Endothelial cell of umbilical vein (primary cell): Measurements from ENCODE around the gene TEX13A. TPM values are rescaled to one million over a fixed set of nuclear protein-coding genes. Genes with fewer than 3 reads are reported as not detected.

Experiments
- BruUV-seq: library from RNA; stranded (reverse); fragments of 400-500 nt; replicated peaks from 2 replicates; lab custom pipeline; 2021; lab: Mats Ljungman, UMichigan
- CTCF ChIA-PET: fragments of 300-600, 350-600 bp; sonication (Branson Sonifier 250); formaldehyde crosslinking; loops from one replicate; lab custom pipeline; 2021; ENCODE audit warnings: antibody characterized with exemption, inconsistent platforms; lab: Charles Lee
- POLR2A ChIA-PET: fragments of 300-600, 350-600 bp; sonication (Branson Sonifier 250); formaldehyde crosslinking; loops from one replicate; lab custom pipeline; 2021; ENCODE audit warnings: antibody characterized with exemption, inconsistent platforms; lab: Charles Lee
- DNase-seq: peaks from one replicate; pipeline ENCODE4 v3.0.0-alpha.2; 2011; ENCODE audit warnings: low read depth, low spot score
- FAIRE-seq: peaks from 2 replicates; lab custom pipeline; 2011; peaks lifted over from hg19 to GRCh38; lab: Jason Lieb, UNC
- H2AFZ ChIP-seq: 2 replicates; pipeline ENCODE4 v1.6.0; 2012; ENCODE audit warnings: low read depth, low read length, control low read depth, inconsistent platforms
- H3K27ac ChIP-seq: 2 replicates; pipeline ENCODE4 v1.5.1; 2011; ENCODE audit warnings: low read depth, mild to moderate bottlenecking, control low read depth, low read length, moderate library complexity; ENCODE audit not compliant: insufficient read depth
- H3K27me3 ChIP-seq, 2 experiments: 2 replicates each; pipeline versions ENCODE4 v1.6.0 to v1.6.1; 2011; ENCODE audit warnings: low read length in 2 of 2, mixed read lengths in 1 of 2; ENCODE audit not compliant: control insufficient read depth in 2 of 2, insufficient read depth in 2 of 2
- H3K36me3 ChIP-seq, 2 experiments: 2 replicates in 1 of 2; 3 replicates in 1 of 2; pipeline ENCODE4 v1.5.1; 2011; ENCODE audit warnings: low read length in 2 of 2, mild to moderate bottlenecking in 1 of 2, moderate library complexity in 1 of 2; ENCODE audit not compliant: control insufficient read depth in 2 of 2, insufficient read depth in 2 of 2; ENCODE audit errors: extremely low read depth in 1 of 2
- H3K4me1 ChIP-seq: 3 replicates; pipeline ENCODE4 v1.5.1; 2011; ENCODE audit warnings: mild to moderate bottlenecking, low read length; ENCODE audit not compliant: control insufficient read depth, insufficient read depth; ENCODE audit errors: extremely low read depth
- H3K4me2 ChIP-seq: 2 replicates; pipeline ENCODE4 v1.6.1; 2011; ENCODE audit warnings: low read length, control low read depth, mixed read lengths; ENCODE audit not compliant: insufficient read depth
- H3K4me3 ChIP-seq, 3 experiments: fragments of 200-600 bp in 1 of 3; sonication (generic), shearing (Covaris generic) in 1 of 3; replicated peaks in 1 of 3; 2 replicates each; pipeline ENCODE4 v1.5.1; 2011 to 2016; ENCODE audit warnings: control low read depth in 3 of 3, low read length in 3 of 3, mild to moderate bottlenecking in 2 of 3, inconsistent platforms in 1 of 3, low read depth in 1 of 3, moderate library complexity in 1 of 3; ENCODE audit not compliant: insufficient read depth in 1 of 3
- H3K79me2 ChIP-seq: 2 replicates; pipeline ENCODE4 v1.6.0; 2012; ENCODE audit warnings: low read length, inconsistent platforms; ENCODE audit not compliant: control insufficient read depth, insufficient read depth
- H3K9ac ChIP-seq: replicated peaks from 2 replicates; pipeline ENCODE3; 2011; ENCODE audit warnings: low read length, control low read depth; ENCODE audit not compliant: insufficient read depth; ENCODE audit errors: extremely low read depth
- H3K9me1 ChIP-seq: replicated peaks from 3 replicates; pipeline ENCODE4 v1.6.0; 2011; ENCODE audit warnings: mild to moderate bottlenecking, low read length; ENCODE audit not compliant: control insufficient read depth, insufficient read depth; ENCODE audit errors: extremely low read depth
- H3K9me3 ChIP-seq: replicated peaks from 2 replicates; pipeline ENCODE4 v1.5.1; 2012; ENCODE audit warnings: low read length, inconsistent platforms; ENCODE audit not compliant: control insufficient read depth, insufficient read depth
- H4K20me1 ChIP-seq: replicated peaks from 2 replicates; pipeline ENCODE3; 2011; ENCODE audit warnings: mild to moderate bottlenecking, low read length; ENCODE audit not compliant: control insufficient read depth, insufficient read depth; ENCODE audit errors: extremely low read depth
- CTCF ChIP-seq, 2 donors: IDR thresholded peaks; 1 replicate in 1 of 2; 2 replicates in 1 of 2; pipeline ENCODE4 v1.5.1; 2011; ENCODE audit warnings: low read length in 2 of 2, mild to moderate bottlenecking in 2 of 2, moderate library complexity in 2 of 2, control low read depth in 1 of 2, inconsistent platforms in 1 of 2, low read depth in 1 of 2; ENCODE audit not compliant: insufficient read depth in 1 of 2; ENCODE audit errors: extremely low read depth in 1 of 2
- EZH2 ChIP-seq: IDR thresholded peaks from 2 replicates; pipeline ENCODE4 v1.6.1; 2012; ENCODE audit warnings: borderline replicate concordance, low read depth, mild to moderate bottlenecking, moderate library complexity, low read length, inconsistent platforms; ENCODE audit not compliant: severe bottlenecking
- FOS ChIP-seq: IDR thresholded peaks from 2 replicates; pipeline ENCODE4 v1.6.1; 2011; ENCODE audit warnings: mild to moderate bottlenecking, low read length, moderate library complexity, borderline replicate concordance; ENCODE audit not compliant: insufficient read depth
- GATA2 ChIP-seq: IDR thresholded peaks from 2 replicates; pipeline ENCODE4 v1.7.0; 2011; ENCODE audit warnings: low read depth, mild to moderate bottlenecking, moderate library complexity, mixed read lengths, low read length; ENCODE audit not compliant: insufficient read length, insufficient read depth
- JUN ChIP-seq: IDR thresholded peaks from 2 replicates; pipeline ENCODE4 v1.6.1; 2011; ENCODE audit warnings: borderline replicate concordance, low read depth; ENCODE audit not compliant: insufficient read length, insufficient read depth
- MAX ChIP-seq: IDR thresholded peaks from 2 replicates; pipeline ENCODE4 v1.6.1; 2011; ENCODE audit not compliant: insufficient read depth, insufficient read length
- MYC ChIP-seq: IDR thresholded peaks from one replicate; pipeline ENCODE4 v1.6.1; 2011; ENCODE audit warnings: mild to moderate bottlenecking, low read depth, low read length
- POLR2A ChIP-seq: IDR thresholded peaks from 2 replicates; pipeline ENCODE4 v1.6.1; 2012; ENCODE audit warnings: low read depth, mild to moderate bottlenecking, control low read depth, low read length
- POLR2AphosphoS5 ChIP-seq: IDR thresholded peaks from 2 replicates; pipeline ENCODE4 v1.6.1; 2012; ENCODE audit warnings: low read depth, mild to moderate bottlenecking, control low read depth, low read length, moderate library complexity; ENCODE audit not compliant: insufficient read depth
- dilution Hi-C: fragments of 300-500 bp; cut with MboI; formaldehyde crosslinking; loops from one replicate; pipeline ENCODE4 v1.15.0; 2019; ENCODE audit warnings: low sequenced_read_pairs; ENCODE audit not compliant: extremely low pct_ligation_motif_present
- intact Hi-C: fragments of 100-400 bp; cut with micrococcal nuclease; formaldehyde crosslinking; loops from one replicate; pipeline ENCODE4 v1.10.0; 2022
- polyA plus RNA-seq, 4 experiments: library from polyadenylated mRNA; depleted of rRNA in 3 of 4; stranded (reverse) in 3 of 4; unstranded in 1 of 4; fragments of >200 nt; gene quantifications; 2 replicates each; pipeline versions ENCODE4 v1.2.1 to v1.2.3, GENCODE V29; 2011 to 2012; ENCODE audit warnings: missing spikeins in 1 of 4
- total RNA-seq: library from RNA; stranded (reverse); gene quantifications from 2 replicates; pipeline ENCODE4 v1.2.3, GENCODE V29; 2021

Gene TEX13A
- total and polyA plus RNA-seq, 2 donors (not counting 3 experiments of a cell fraction or from before 2014, with no cell fraction given) = not detected

DNA sequence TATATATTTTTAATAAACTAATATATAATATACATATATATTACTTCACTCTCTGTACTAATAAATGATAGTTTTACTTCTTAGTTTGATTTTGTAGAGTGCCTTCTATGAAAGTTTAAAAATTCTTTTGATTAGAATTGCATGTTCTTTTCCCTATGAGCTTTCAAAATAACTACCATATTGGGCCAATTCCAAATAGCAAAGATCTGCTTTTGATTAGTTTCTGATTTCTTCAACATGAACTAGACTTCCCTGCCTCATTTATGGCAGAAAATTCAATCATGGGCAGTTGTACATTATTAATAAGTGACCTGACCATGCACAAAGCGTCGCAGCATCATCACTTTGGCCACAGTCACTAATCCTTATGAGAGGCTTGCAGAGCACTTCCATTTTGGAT is 48.9 kb upstream of the TEX13A start:
- CTCF ChIA-PET = no interaction called here
- Histone ChIP-seq H3K9ac (no peak overlapping the region), H3K4me1 (no peaks in the 10 kb centered on the region), H3K27me3 (no peaks in the 10 kb centered on the region), H4K20me1 (no peaks in the 10 kb centered on the region), H3K4me3 (no peak overlapping the region), H3K27ac (no peak overlapping the region), H3K9me1 (no peaks in the 10 kb centered on the region), H3K79me2 (no peaks in the 10 kb centered on the region), H2AFZ (no peak overlapping the region), H3K9me3 (no peaks in the 10 kb centered on the region), H3K36me3 (no peaks in the 10 kb centered on the region), H3K4me2 (no peak overlapping the region)
- POLR2A ChIA-PET = no interaction called here
- dilution Hi-C loops (no loop called here), intact Hi-C loops (no loop called here)
- TF ChIP-seq MAX (no peak), CTCF (IDR thresholded peaks at IDR 0.05; ENCODE audit: extremely low read depth in 1 of 2, insufficient read depth in 1 of 2, low read depth in 1 of 2, low read length in 2 of 2) (no peak), FOS (no peak), JUN (no peak), POLR2A (no peak), GATA2 (no peak), MYC (no peak), EZH2 (no peak), POLR2AphosphoS5 (no peak)
- no TSS peak for BruUV-seq
- no peak for FAIRE-seq
- DNase-seq = no peak
